ENCODE data around the gene GATD1. TPM values are rescaled to one million over a fixed set of nuclear protein-coding genes. Genes with fewer than 3 reads are reported as not detected.
A peak's percentile ranks its signal among the peaks of the same experiment; 100 is the strongest.

GATD1 gene
- total and polyA plus RNA-seq, 10 of the 15 experiments (the other 5 are each of a cell fraction or from before 2014, with no cell fraction given): 1.2 to 92.6 (median 22.3) TPM

DNA sequence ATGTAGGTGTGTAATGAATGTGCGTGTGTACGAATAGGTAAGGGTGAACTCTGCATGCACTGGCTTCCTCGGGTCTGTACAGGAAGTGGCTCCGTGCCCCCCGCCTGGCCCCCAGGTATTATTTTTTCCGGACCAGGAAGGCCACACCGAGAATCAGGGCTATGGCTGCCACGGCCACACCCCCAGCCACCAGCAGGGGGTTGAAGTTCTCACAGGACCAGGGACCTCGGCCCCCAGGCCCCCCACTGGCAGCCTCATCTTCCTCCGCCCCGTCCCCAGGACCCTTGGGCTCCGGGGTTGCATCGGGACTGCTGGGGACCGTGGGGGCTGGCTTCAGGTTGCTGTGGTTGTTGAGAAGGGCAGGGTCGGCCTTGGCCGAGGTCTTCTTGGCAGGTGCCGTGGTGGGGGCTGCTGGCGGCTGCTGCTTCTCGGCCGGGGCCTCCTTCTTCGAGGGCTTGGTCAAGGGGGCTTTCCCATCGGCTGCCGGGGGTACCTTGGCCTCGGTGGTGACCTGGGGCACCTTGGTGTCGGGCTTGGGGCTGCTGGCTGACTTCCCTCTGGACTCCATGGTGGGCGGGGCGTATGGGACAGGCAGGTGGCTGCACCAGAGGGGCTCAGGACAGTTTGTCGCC lies 10.8 kb upstream of the GATD1 start:
- Histone ChIP-seq H3K4me1 (ENCODE audit: control insufficient read depth, insufficient read depth, low read length) (peaks cover 7% of the 10 kb centered on the region), H3K79me2 (ENCODE audit: control insufficient read depth, insufficient read depth, low read length) (no peaks in the 10 kb centered on the region), H2AFZ (ENCODE audit: control insufficient read depth, low read depth, low read length) (no peak overlapping the region), H3K4me3 (no peak overlapping the region), H3K27ac (ENCODE audit: control insufficient read depth, insufficient read depth) (no peak overlapping the region), H3K4me2 (ENCODE audit: control insufficient read depth, insufficient read depth) (no peak overlapping the region; the same call in 1 of the 2 replicates), H3K36me3 (ENCODE audit: control insufficient read depth in 2 of 2, insufficient read depth in 2 of 2, low read length in 1 of 2) (peaks cover 0 to 6% of the 10 kb centered on the region in 2 experiments; a peak in 2 of 4 replicates), H4K20me1 (ENCODE audit: control insufficient read depth, insufficient read depth) (no peaks in the 10 kb centered on the region), H3K9me3 (replicated peaks; ENCODE audit: control insufficient read depth, insufficient read depth, low read length) (no peaks in the 10 kb centered on the region), H3K27me3 (replicated peaks in 1 of 2; ENCODE audit: control insufficient read depth in 2 of 2, insufficient read depth in 2 of 2, low read length in 1 of 2) (no peaks in the 10 kb centered on the region), H3K9ac (ENCODE audit: control insufficient read depth, insufficient read depth, low read length) (no peak overlapping the region)
- ChIA-PET RAD21 (ENCODE audit: unreplicated experiment) (no interaction called here), CTCF (no interaction called here), POLR2A (no interaction called here), SMC1A (ENCODE audit: uncharacterized antibody, unreplicated experiment) (no interaction called here)
- BruUV-seq (replicated peaks): no TSS peak
- ATAC-seq (peak; percentile 29; the same call in 2 of the 3 replicates), FAIRE-seq (no peak), DNase-seq (ENCODE audit: low read depth, low spot score) (no peak)
- in situ Hi-C loops (cut with MboI) (no loop called here), intact Hi-C loops (cut with micrococcal nuclease; ENCODE audit: unreplicated experiment) (no loop called here)
- 67% methylated on average over 27 of the region's 28 CpGs for whole genome bisulfite sequencing (ENCODE audit: insufficient coverage, insufficient replicate concordance, low lambda C conversion rate, missing lambda C conversion rate)
- TF ChIP-seq YY1 (IDR thresholded peaks at IDR 0.05; ENCODE audit: low read depth, low read length) (0 out of 2 replicates have a peak, but pooled peaks have one; percentile 9), MEF2B (IDR thresholded peaks at IDR 0.05; ENCODE audit: partially characterized antibody, poor library complexity, severe bottlenecking) (no peak), RAD21 (IDR thresholded peaks at IDR 0.05; ENCODE audit: insufficient read depth, low read depth, low read length) (no peak), SUPT20H (IDR thresholded peaks at IDR 0.05; ENCODE audit: borderline replicate concordance, control insufficient read depth, low read depth, low read length) (no peak), SMARCA5 (IDR thresholded peaks at IDR 0.05) (no peak), ZNF384 (IDR thresholded peaks at IDR 0.05; ENCODE audit: borderline replicate concordance, low read depth, low read length) (no peak), ZNF622 (IDR thresholded peaks at IDR 0.05) (no peak)
- TF ChIP-seq, protein P1, sequence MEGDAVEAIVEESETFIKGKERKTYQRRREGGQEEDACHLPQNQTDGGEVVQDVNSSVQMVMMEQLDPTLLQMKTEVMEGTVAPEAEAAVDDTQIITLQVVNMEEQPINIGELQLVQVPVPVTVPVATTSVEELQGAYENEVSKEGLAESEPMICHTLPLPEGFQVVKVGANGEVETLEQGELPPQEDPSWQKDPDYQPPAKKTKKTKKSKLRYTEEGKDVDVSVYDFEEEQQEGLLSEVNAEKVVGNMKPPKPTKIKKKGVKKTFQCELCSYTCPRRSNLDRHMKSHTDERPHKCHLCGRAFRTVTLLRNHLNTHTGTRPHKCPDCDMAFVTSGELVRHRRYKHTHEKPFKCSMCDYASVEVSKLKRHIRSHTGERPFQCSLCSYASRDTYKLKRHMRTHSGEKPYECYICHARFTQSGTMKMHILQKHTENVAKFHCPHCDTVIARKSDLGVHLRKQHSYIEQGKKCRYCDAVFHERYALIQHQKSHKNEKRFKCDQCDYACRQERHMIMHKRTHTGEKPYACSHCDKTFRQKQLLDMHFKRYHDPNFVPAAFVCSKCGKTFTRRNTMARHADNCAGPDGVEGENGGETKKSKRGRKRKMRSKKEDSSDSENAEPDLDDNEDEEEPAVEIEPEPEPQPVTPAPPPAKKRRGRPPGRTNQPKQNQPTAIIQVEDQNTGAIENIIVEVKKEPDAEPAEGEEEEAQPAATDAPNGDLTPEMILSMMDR (IDR thresholded peaks at IDR 0.05 in 2 of 3, conservative IDR thresholded peaks at IDR 0.05 in 1 of 3; ENCODE audit: control insufficient read depth in 2 of 3, extremely low read depth in 1 of 3, insufficient read depth in 1 of 3, low read depth in 3 of 3, low read length in 3 of 3): 0 out of 6 replicates have a peak, but pooled peaks of 1 of the 3 experiments have one; percentile 26

Data from GM12878 (cell line).